ENCODE results near the gene STK39. TPM values are rescaled to one million over a fixed set of nuclear protein-coding genes. Genes with fewer than 3 reads are reported as not detected.

STK39 gene
- total and polyA plus RNA-seq, 9 donors, result 15.2 to 23.2 (median 18.5) TPM

DNA sequence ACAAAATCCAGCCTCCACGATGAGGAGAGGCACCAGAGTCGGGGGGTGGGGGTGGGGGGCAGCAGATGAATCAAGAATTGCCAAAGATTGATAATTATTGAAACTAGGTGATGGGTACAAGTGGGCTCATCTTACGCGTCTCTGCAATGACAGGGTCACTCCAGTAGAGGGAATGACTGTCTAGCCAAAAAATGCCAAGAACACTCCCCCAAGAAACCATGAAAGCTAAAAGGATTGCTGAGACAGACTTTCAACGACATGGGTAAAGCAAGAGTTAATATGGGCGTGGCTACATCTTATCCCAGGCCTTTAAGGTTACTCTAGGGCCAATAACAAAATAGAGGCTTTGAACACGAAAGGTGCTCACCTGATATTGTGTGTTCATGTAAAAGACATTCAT lies 86.5 kb downstream of the STK39 start:
- Histone ChIP-seq H3K27ac (ENCODE audit: low read length) (no peak overlapping the region), H3K36me3 (ENCODE audit: control insufficient read depth, insufficient read depth, low read length) (peaks cover 4% of the 10 kb centered on the region), H3K4me3 (ENCODE audit: low read length) (no peak overlapping the region), H3K4me1 (ENCODE audit: control insufficient read depth, insufficient read depth, low read length) (peaks cover 5% of the 10 kb centered on the region), H3K9me3 (replicated peaks; ENCODE audit: control insufficient read depth, low read depth, low read length) (no peaks in the 10 kb centered on the region), H3K27me3 (ENCODE audit: control insufficient read depth, insufficient read depth, low read length) (no peaks in the 10 kb centered on the region)
- no peak for DNase-seq
- WGBS (ENCODE audit: insufficient coverage), result 100% methylated on average over 2 of the region's 7 CpGs

DNA sequence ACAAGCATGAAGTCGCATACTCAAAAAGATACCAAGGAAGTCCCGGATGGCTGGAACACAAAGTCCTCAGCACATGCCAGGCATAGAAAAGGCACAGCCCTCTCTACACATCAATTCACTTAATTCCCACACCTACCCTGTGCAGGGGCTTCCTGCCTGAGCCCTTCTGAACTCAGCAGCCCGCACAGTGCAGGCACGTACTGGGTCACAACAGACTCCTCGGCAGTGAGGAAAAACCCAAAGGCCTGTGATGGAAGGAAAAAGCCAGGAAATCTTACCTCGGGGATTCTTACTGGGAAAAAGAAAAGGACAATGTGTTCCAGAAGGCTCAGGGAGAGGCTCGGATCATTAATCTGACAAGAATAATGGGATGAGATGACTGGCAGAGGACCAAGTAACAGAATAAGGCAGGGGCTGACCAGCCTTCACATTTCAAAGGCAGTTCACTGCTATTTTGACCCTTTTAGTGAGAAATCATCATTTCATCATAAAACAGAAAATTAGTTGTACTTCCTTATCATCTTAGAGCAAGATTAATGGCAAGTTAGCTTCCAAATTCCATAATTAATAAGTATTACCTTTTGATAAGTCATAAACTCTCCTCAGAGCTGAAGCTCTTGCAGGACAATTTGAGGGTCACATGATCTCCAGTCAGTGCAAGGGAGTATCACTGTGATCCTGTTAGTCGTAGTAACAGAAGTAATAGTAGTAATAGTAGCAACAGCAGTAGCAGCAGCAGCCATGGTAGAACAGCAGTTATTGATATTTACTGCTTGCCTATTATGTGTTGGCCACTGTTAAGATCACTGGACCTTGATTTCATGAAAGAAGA lies 87.4 kb downstream of the STK39 start:
- 41% methylated on average over 5 of the region's 8 CpGs for WGBS (ENCODE audit: insufficient coverage)
- peak; percentile 32 for DNase-seq

DNA sequence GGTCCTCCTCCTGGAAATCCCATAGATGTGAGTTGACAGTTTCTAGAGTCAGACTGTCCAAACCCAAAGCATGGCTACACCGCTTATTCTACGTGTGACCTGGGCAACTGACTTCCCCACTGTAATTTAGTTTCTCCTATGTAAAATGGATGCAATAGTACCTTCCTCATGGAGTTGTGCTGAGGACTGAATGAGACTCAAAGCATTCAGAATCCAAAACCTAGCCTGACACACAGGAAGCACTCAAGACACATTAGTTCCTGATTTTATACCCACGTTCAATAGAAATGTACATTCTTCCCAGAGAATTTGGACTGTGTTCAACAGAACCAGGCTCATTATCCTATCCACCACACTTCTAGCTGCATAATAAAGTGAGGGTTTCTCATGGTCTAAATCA lies 88.8 kb downstream of the STK39 start:
- no peak overlapping the region for H3K27ac ChIP-seq (ENCODE audit: low read length)

More for the DNA sequence above, 87.4 kb downstream of the STK39 start:
- H3K4me1 ChIP-seq (ENCODE audit: control insufficient read depth, insufficient read depth, low read length), result peaks cover 9% of the 10 kb centered on the region
- H3K27ac ChIP-seq (ENCODE audit: low read length), result no peak overlapping the region
- no peaks in the 10 kb centered on the region for H3K9me3 ChIP-seq (replicated peaks; ENCODE audit: control insufficient read depth, low read depth, low read length)
- H3K36me3 ChIP-seq (ENCODE audit: control insufficient read depth, insufficient read depth, low read length), result peaks cover 4% of the 10 kb centered on the region
- no peaks in the 10 kb centered on the region for H3K27me3 ChIP-seq (ENCODE audit: control insufficient read depth, insufficient read depth, low read length)
- H3K4me3 ChIP-seq (ENCODE audit: low read length), result no peak overlapping the region

DNA sequence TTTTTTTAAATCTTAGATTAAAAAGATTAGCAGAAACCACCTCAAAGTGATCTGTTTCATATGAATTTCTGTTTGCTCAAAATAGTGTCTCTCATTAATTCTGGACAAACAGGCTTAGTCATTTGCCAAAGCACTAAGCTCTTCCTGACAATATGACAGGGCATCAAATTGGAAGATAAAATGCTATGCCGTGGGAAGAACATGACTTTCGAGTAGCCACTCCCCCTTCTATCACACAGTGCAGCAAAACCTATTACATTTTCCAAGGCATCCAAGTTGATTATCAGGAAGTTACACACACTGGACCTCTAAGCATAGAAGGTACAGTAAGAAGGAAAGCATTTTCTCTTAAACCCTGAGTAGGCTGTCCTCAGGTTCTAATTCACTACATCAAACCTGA lies 89.5 kb downstream of the STK39 start:
- Histone ChIP-seq H3K27me3 (ENCODE audit: control insufficient read depth, insufficient read depth, low read length) (no peaks in the 10 kb centered on the region), H3K36me3 (ENCODE audit: control insufficient read depth, insufficient read depth, low read length) (peaks cover 4% of the 10 kb centered on the region), H3K9me3 (replicated peaks; ENCODE audit: control insufficient read depth, low read depth, low read length) (no peaks in the 10 kb centered on the region), H3K4me3 (ENCODE audit: low read length) (no peak overlapping the region), H3K4me1 (ENCODE audit: control insufficient read depth, insufficient read depth, low read length) (peaks cover 9% of the 10 kb centered on the region), H3K27ac (ENCODE audit: low read length) (no peak overlapping the region)
- DNase-seq, result no peak
- WGBS (ENCODE audit: insufficient coverage), result 80% methylated on average over 1 of the region's 2 CpGs

More for the DNA sequence above, 88.8 kb downstream of the STK39 start:
- Histone ChIP-seq H3K4me3 (ENCODE audit: low read length) (no peak overlapping the region), H3K27me3 (ENCODE audit: control insufficient read depth, insufficient read depth, low read length) (no peaks in the 10 kb centered on the region), H3K9me3 (replicated peaks; ENCODE audit: control insufficient read depth, low read depth, low read length) (no peaks in the 10 kb centered on the region), H3K36me3 (ENCODE audit: control insufficient read depth, insufficient read depth, low read length) (peaks cover 4% of the 10 kb centered on the region), H3K4me1 (ENCODE audit: control insufficient read depth, insufficient read depth, low read length) (peaks cover 9% of the 10 kb centered on the region)
- DNase-seq, result no peak
- WGBS (ENCODE audit: insufficient coverage), result no CpG with 5 or more reads among the region's 3 CpGs

- H3K9me3 ChIP-seq (replicated peaks; ENCODE audit: control insufficient read depth, low read depth, low read length), result no peaks in the 10 kb centered on the region
- WGBS (ENCODE audit: insufficient coverage), result no CpG with 5 or more reads among the region's 3 CpGs
- H3K4me3 ChIP-seq (ENCODE audit: low read length), result no peak overlapping the region
- H3K36me3 ChIP-seq (ENCODE audit: control insufficient read depth, insufficient read depth, low read length), result peaks cover 4% of the 10 kb centered on the region
- no peak for DNase-seq
- peaks cover 13% of the 10 kb centered on the region for H3K4me1 ChIP-seq (ENCODE audit: control insufficient read depth, insufficient read depth, low read length)
- H3K27ac ChIP-seq (ENCODE audit: low read length), result peak overlapping the region; percentile 33
- no peaks in the 10 kb centered on the region for H3K27me3 ChIP-seq (ENCODE audit: control insufficient read depth, insufficient read depth, low read length)
Observed at GRCh38 chr2:168157070-168157469, 90.3 kb downstream of the STK39 start.

GRCh38 chr2:168156661-168157060 lies 90.7 kb downstream of the STK39 start:
- Histone ChIP-seq H3K36me3 (ENCODE audit: control insufficient read depth, insufficient read depth, low read length) (peaks cover 4% of the 10 kb centered on the region), H3K4me1 (ENCODE audit: control insufficient read depth, insufficient read depth, low read length) (peaks cover 13% of the 10 kb centered on the region), H3K27me3 (ENCODE audit: control insufficient read depth, insufficient read depth, low read length) (no peaks in the 10 kb centered on the region), H3K27ac (ENCODE audit: low read length) (peak overlapping the region; percentile 33), H3K9me3 (replicated peaks; ENCODE audit: control insufficient read depth, low read depth, low read length) (no peaks in the 10 kb centered on the region), H3K4me3 (ENCODE audit: low read length) (no peak overlapping the region)
- WGBS (ENCODE audit: insufficient coverage), result 17% methylated on average over 2 of the region's 5 CpGs
- peak; percentile 70 for DNase-seq

DNA sequence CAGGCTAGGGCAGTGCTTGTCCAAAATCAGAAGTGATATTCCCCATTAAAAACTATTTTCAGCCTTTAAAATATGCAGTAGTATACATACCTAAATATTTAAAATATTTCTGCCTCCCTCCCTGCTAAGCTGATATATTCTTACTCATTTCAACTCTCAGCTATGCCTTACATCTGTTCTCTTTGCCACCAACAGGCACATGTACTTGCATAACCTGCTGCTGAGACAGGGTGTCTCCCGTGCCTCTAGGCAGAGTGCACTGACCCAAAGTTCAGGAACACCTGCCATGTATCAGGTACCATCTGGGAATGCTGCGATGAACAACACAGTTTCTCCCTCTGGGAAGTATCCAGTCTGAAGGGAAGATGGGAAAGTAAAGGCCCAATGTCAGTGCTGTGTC lies 91.7 kb downstream of the STK39 start:
- DNase-seq, result no peak
- no peaks in the 10 kb centered on the region for H3K9me3 ChIP-seq (replicated peaks; ENCODE audit: control insufficient read depth, low read depth, low read length)
- H3K27me3 ChIP-seq (ENCODE audit: control insufficient read depth, insufficient read depth, low read length), result no peaks in the 10 kb centered on the region
- 69% methylated on average over 2 of the region's 2 CpGs for WGBS (ENCODE audit: insufficient coverage)
- peaks cover 13% of the 10 kb centered on the region for H3K4me1 ChIP-seq (ENCODE audit: control insufficient read depth, insufficient read depth, low read length)
- H3K4me3 ChIP-seq (ENCODE audit: low read length), result no peak overlapping the region
- no peak overlapping the region for H3K27ac ChIP-seq (ENCODE audit: low read length)
- peaks cover 4% of the 10 kb centered on the region for H3K36me3 ChIP-seq (ENCODE audit: control insufficient read depth, insufficient read depth, low read length)

DNA sequence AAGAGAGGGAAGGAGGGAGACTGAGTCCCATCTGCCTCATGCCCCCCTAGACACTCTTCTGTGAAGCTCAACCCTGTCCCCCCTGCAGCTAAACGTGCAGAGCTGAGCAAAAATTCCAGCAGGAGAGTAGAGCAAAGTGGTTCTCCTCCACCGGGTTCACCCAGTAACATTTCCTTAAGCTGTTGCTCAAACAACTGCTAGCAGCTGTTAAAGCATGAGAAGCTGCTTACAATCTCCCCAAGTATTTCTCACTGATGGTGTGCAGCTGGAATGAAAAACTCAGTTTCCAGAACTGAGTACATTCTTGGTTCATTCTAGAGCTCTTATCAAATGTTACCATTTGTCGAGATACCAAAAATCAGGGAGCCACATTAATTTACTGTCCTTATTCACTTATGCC lies 92.3 kb downstream of the STK39 start:
- 17% methylated on average over 1 of the region's 3 CpGs for WGBS (ENCODE audit: insufficient coverage)
- H3K36me3 ChIP-seq (ENCODE audit: control insufficient read depth, insufficient read depth, low read length), result peaks cover 4% of the 10 kb centered on the region
- H3K27me3 ChIP-seq (ENCODE audit: control insufficient read depth, insufficient read depth, low read length), result no peaks in the 10 kb centered on the region
- peak; percentile 59 for DNase-seq
- H3K4me1 ChIP-seq (ENCODE audit: control insufficient read depth, insufficient read depth, low read length), result peaks cover 14% of the 10 kb centered on the region
- no peaks in the 10 kb centered on the region for H3K9me3 ChIP-seq (replicated peaks; ENCODE audit: control insufficient read depth, low read depth, low read length)
- H3K27ac ChIP-seq (ENCODE audit: low read length), result no peak overlapping the region
- H3K4me3 ChIP-seq (ENCODE audit: low read length), result no peak overlapping the region

DNA sequence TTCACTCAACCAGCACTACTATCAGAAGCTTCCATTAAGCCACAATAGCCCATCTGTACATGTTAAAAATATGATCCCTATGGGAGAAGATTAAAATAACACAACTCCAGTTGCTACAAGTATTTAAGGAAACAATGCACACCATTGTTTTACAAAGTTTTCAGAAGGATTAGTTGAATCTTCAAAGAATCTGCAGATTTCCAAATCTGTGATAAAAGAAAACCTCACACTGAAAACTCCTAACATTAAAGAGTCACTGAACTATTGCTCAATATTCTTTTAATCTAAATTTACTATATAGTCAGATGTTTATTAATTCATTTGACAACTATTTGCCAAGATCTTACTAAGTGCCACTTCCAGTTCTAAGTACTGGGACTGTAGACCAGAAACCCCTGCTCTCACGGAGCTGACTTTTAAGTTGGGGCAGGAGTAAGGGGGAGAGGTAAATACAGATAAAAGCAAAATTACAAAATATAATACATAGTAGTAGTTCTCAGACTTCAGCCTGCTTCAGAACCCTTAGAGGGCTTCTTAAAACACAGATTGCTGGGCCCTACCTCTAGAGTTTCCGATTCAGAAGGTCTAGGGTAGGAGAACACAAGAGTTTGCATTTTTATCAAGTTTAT lies 94.4 kb downstream of the STK39 start:
- Histone ChIP-seq H3K36me3 (ENCODE audit: control insufficient read depth, insufficient read depth, low read length) (no peaks in the 10 kb centered on the region), H3K27me3 (ENCODE audit: control insufficient read depth, insufficient read depth, low read length) (no peaks in the 10 kb centered on the region), H3K4me1 (ENCODE audit: control insufficient read depth, insufficient read depth, low read length) (peaks cover 19% of the 10 kb centered on the region), H3K9me3 (replicated peaks; ENCODE audit: control insufficient read depth, low read depth, low read length) (no peaks in the 10 kb centered on the region), H3K27ac (ENCODE audit: low read length) (no peak overlapping the region), H3K4me3 (ENCODE audit: low read length) (no peak overlapping the region)
- 100% methylated on average over 1 of the region's 2 CpGs for WGBS (ENCODE audit: insufficient coverage)
- no peak for DNase-seq

DNA sequence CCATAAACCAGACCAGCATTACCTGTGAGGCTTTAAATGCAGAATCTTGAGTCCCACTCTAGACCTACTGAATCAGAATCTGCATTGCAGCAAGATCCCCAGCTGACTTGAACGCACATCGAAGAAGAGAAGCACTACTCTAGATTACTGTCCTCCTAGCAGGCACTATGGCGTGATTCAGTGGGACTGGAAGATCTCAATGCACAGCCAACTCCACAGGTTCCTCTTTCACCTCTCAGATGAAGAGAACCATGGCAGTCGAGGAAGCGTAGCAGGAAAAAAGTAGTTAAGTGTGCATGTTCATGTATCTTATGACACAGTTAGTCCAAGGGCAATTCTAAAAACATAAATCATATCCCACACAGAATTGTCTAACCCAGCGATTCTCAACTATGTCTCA lies 97.4 kb downstream of the STK39 start:
- Histone ChIP-seq H3K36me3 (ENCODE audit: control insufficient read depth, insufficient read depth, low read length) (no peaks in the 10 kb centered on the region), H3K27me3 (ENCODE audit: control insufficient read depth, insufficient read depth, low read length) (no peaks in the 10 kb centered on the region), H3K4me1 (ENCODE audit: control insufficient read depth, insufficient read depth, low read length) (peaks cover 13% of the 10 kb centered on the region), H3K9me3 (replicated peaks; ENCODE audit: control insufficient read depth, low read depth, low read length) (no peaks in the 10 kb centered on the region), H3K27ac (ENCODE audit: low read length) (no peak overlapping the region), H3K4me3 (ENCODE audit: low read length) (no peak overlapping the region)
- no peak for DNase-seq
- no CpG with 5 or more reads among the region's 6 CpGs for WGBS (ENCODE audit: insufficient coverage)
